Stimulated activated CD8-positive, alpha-beta memory T cell treated with anti-CD3 and anti-CD28 coated beads, Interleukin-4, amount 100 ng/mL, for 48 hours (primary cell): ENCODE measurements around the gene UBL7.
"Not testable (repeated sequence)": the region's sequence is repeated elsewhere in the genome, so short reads cannot be mapped to it uniquely, and the experiment has no call there.

ENCODE experiments used
- DNase-seq: peaks from one replicate; pipeline ENCODE4 v3.0.0-alpha.2; 2020

The UBL7 gene

DNA sequence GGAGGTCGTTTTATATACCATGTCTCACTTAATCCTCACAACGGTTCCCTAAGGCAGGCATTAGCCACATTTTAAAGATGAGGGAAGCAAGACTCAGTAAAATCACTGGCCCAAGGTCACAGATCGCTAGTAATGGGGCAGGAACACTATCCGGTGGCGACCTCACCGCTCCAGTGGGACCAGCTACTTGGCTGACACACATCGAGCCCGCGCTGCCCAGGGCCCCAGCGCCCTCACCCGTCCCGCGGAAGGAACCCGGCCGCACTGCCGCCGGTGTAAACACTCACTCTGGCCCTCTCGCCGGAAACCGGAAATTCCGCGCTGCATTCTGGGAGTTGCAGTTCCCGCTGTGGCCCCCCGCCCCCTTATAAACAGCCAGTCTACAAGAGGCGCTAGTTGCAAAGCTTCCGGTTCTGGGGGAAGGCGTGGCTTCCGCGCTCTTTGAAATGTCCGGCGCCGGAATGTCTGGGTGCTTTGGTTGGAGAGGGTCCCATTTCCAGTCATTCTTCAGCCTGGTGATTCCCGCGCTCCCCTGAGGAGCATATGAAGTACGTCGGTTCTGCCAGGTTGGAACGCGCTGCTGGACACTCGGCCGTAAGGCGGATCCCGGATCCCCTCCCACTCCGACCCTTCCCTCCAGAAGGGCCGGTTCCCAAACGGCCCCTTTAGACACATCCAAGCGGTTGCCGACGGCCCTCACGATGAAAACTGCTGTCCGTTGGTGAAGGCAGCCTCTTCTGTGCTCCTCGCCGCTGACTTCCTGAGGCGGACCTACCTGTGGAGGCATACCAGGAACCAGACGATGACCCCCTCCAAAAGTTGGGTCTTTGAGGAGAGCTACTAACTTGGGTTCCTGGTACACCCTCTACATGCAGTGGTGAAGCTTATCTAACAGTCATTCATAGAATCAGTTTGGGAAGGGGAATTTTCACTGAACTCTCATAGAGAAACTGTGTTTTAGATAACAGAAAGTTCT lies at the start of gene UBL7:
Gene UBL7 (minus strand): TSS at position 290 of the 976 bp plus-strand sequence. CDS start 2,293 bp downstream, outside the sequence.
- DNase-seq: peak; percentile 99

DNA sequence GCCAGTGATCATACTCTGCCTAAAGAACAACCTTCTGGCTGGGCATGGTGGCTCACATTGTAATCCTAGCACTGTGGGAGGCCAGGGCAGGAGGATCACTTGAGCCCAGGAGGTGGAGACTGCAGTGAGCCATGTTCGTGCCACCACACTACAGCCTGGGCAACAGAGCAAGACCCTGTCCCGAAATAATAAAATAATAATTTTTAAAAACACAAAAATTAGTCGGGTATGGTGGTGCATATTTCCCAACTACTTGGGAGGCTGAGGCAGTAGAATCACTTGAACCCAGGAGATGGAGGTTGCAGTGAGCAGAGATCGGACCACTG lies 45.5 kb upstream of the UBL7 start:
- DNase-seq: no peak

DNA sequence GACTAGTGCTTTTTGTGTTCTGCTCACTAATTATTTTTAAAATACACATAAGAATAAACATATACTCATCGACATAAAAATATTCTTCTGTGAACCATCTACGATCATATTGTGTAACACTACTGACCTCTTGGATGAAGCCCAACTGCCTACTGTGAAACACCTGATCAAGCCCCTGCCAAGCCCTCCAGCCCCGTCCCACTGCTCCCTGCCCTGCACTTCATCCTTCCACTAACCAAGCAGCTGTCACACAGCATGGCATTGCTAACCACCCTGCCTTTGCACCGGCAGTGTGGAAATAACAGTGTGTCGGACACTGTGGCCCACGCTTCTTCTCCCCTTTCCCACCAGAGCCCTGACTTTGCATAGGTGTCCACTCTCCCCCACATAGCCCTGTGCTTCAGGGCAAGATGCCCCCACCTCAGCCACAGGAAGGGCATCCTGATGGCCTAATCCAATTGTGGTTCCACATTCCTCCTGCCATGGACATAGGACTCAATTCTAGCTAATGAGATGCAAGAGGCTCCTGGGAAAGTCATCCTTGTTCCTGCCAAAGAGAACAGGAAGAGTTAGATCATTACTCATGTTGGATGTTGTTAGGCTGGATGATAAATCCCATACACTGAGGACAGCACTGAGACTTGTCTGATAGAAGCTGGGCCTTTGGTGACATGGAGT lies 45.0 kb upstream of the UBL7 start:
- no peak for DNase-seq

DNA sequence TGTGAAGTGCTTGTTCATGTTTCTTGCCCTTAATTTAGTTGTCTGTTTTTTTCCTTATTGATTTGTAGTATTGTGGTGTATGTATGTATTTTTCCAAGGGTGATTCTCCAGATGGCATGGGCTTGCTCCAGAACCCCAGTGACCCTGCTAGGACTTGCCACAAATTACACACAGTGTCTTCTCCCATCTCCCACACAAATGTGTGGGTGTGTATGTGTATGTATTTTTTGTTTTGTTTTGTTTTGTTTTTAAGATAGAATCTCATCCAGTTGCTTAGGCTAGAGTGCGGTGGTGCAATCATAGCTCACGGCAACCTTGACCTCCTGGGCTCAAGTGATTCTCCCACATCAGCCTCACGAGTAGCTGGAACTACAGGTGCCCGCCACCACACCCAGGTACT lies 43.9 kb upstream of the UBL7 start:
- no peak for DNase-seq

- no peak for DNase-seq
These were observed 43.5 kb upstream of the UBL7 start for GRCh38 chr15:74504418-74504817.

GRCh38 chr15:74502301-74502700 lies 41.3 kb upstream of the UBL7 start:
- DNase-seq: no peak

GRCh38 chr15:74500401-74500800 lies 39.4 kb upstream of the UBL7 start:
- DNase-seq: no peak

- DNase-seq: no peak
These were observed 38.4 kb upstream of the UBL7 start for GRCh38 chr15:74499366-74499765.

DNA sequence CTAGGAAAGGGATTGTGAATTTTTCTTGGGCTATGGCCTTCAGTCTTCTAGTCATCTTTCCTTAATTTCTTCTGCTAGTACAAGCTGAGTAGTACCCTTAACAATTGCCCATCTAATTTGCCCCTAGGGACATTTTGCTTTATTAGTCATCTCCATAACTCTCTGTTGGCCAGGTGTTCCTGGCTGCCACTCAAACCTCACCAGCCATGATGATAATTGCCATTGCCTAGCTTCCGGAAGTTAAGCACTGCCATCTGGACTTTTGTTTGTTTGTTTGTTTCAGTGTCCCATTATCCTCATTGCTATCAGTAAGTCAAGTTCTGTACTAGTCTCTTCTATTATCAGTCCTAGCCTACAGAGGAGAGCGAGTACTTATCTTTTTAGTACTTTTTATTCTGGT lies 36.6 kb upstream of the UBL7 start:
- DNase-seq: no peak

- DNase-seq: no peak
These were observed 35.7 kb upstream of the UBL7 start for GRCh38 chr15:74496648-74497047.

DNA sequence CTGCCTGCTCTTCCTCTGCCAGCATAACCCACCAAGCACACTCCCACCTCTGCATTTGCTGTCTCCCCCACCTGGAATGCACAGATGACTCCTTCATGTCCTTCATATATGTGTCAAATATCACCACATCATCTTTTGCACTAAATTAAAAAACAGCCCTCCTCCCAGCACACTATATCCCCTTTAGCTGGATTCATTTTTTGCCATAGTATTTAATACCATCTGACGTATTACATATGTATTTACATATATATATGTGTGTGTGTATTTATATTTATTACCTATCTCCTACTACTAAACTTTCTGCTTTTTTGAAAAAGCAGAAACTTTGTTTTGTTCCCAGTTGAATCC lies 29.4 kb upstream of the UBL7 start:
- no peak for DNase-seq

DNA sequence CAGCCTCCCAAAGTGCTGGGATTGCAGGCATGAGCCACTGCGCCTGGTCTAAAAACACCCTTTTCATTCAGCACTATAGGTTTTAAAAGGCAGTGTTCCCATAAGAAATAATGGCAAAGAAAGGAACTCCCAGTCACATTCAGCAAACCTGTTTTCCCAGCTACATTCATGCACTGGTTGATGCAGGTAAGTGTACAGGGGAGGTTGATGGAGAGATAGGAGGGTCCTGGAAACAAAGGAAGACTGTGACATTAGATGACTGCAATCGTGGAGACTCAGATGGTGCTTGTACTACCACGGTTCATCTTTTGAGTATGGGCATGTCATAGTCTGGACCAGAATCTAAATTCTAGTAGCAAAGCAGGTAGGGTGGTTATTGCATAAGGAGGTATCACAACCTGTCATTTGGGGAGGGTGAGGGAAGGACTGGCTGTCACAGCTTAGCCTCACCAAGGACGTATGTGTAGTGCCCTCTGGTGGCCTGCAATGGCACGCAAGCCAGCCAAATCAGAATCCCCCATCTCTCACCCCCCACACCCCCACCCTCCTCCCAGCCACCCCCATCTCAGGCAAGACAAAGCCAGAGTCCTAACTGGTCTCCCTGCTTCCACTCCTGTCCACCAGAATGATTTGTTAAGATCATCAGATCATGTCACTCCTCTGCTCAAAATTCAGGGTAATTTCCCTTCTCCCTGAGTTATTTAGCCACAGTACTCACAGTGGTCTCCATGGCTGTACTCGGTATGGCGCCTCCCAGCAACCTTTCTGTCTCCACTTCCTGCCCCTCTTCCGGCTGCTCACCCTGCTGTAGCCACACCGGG lies 28.8 kb upstream of the UBL7 start:
- peak; percentile 86 for DNase-seq

- no peak for DNase-seq
These were observed 27.8 kb upstream of the UBL7 start for GRCh38 chr15:74488776-74489175.

DNA sequence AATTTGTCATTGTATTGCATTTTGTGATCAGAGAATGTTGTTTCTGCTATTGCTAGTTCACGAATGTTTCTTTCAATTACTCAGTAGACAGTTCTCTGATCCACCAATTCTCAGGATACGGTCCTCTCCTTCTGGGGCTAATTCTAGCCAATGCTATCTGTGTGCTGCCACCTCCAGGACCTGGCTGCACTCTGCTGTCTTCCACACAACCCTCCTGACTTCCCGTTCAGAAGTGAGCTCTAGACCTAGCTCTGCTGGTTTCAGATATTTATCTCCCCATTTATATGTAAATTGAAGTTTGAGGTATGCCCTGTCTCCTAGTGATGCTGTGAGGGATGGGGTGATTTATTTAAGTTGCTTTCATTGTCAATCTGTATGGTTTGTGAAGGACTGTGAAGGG lies 21.7 kb upstream of the UBL7 start:
- no peak for DNase-seq

DNA sequence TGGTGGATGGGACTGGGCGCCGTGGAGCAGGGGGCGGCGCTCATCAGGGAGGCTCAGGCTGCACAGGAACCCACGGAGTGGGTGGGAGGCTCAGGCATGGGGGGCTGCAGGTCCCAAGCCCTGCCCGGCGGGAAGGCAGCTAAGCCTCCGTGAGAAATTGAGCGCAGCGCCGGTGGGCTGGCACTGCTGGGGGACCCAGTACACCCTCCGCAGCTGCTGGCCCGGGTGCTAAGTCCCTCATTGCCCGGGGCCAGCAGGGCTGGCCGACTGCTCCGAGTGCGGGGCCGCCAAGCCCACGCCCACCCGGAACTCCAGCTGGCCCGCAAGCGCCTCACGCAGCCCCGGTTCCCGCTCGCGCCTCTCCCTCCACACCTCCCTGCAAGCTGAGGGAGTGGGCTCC lies 19.4 kb upstream of the UBL7 start:
- not testable (repeated sequence) for DNase-seq

DNA sequence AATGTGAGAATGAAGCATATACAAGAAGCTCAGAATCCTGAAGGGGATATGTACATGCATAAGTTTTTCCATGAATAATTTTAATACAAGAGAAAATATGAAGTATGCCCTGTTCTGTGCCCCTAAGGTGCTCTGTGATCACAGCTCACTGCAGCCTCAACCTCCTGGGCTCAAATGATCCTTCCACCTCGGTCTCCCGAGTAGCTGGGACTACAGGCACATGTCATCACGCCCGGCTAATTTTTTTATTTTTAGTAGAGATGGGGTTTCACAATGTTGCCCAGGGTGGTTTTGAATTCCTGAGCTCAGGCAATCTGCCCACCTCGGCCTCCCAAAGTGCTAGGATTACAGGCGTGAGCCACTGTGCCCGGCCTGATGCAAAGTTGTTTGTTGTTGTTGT lies 10.7 kb upstream of the UBL7 start:
- not testable (repeated sequence) for DNase-seq

GRCh38 chr15:74470631-74471395 lies 9.9 kb upstream of the UBL7 start:
- no peak for DNase-seq

DNA sequence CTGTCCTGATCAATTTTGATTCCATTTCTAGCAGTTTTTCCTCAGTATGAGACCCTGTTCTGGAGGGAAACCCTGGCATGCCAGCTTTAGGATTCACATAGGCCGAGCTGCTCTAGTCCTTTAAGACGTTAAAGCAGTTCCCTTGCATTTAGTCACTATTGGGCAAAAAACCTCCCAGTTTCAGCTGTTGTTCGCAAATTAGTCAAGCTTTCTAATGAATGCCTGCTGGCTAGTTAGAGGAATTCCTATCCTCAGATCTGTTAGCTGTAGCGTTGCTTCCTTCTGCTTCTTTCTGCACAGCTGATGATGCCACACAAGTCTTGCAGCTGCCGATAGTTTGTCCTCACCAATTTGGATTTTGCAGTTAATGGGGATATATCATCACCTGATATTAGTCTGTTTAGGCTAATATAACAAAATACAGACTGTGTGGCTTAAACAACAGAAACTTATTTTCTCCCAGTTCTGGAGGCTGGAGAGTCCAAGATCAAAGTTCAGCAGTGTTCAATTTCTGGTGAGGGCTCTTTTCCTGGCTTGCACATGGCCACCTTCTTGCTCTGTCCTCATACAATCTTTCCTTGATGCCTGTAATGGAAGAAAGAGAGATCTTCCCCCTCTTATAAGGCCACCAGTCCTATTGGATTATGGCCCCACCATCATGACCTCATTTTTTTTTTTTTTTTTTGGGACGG lies 7.5 kb upstream of the UBL7 start:
- DNase-seq: no peak

DNA sequence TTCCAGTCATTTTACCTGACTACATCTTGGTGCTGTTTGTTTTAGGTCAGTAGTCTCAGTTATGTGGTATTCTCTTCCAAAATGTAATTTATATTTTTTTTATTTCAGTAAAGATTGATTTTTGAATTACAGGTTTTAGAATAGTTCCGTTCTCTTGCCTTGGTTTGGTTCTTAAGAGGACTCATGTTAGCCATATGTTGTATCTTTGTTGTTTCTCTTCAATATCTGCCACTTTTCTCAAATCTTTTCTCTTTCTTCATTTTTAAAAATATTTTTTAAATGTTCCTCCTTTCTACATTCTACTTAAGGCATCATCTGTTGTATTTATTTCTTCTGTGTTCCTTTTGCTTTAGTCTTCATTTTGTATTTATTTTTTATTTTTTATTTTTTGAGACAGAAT lies 5.6 kb upstream of the UBL7 start:
- DNase-seq: no peak

- no peak for DNase-seq
These were observed 3.9 kb upstream of the UBL7 start for GRCh38 chr15:74464897-74465296.

DNA sequence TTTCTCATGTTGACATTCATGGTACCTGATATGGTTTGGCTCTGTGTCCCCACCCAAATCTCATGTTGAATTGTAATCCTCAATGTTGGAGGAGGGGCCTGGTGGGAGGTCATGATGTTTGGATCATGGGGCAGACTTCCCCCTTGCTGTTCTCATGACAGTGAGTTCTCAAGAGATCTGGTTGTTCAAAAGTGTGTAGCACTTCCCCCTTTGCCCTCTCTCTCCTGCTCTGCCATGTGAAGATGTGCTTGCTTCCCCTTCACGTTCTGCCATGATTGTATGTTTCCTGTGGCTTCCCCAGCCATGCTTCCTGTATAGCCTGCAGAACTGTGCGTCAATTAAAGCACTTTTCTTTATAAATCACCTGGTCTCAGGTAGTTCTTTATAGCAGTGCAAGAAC lies 3.3 kb upstream of the UBL7 start:
- DNase-seq: no peak

- no peak for DNase-seq
These were observed 2.7 kb upstream of the UBL7 start for GRCh38 chr15:74463634-74464033.
